GM19397 (cell line): ENCODE measurements around the gene DUSP5.

Experiments
- ATAC-seq: cut with Tn5 transposase; IDR thresholded peaks from one replicate; pipeline ENCODE4 v1.9.1; 2021; ENCODE audit warnings: mild to moderate bottlenecking, moderate library complexity; ENCODE audit not compliant: unreplicated experiment

The DUSP5 gene

DNA sequence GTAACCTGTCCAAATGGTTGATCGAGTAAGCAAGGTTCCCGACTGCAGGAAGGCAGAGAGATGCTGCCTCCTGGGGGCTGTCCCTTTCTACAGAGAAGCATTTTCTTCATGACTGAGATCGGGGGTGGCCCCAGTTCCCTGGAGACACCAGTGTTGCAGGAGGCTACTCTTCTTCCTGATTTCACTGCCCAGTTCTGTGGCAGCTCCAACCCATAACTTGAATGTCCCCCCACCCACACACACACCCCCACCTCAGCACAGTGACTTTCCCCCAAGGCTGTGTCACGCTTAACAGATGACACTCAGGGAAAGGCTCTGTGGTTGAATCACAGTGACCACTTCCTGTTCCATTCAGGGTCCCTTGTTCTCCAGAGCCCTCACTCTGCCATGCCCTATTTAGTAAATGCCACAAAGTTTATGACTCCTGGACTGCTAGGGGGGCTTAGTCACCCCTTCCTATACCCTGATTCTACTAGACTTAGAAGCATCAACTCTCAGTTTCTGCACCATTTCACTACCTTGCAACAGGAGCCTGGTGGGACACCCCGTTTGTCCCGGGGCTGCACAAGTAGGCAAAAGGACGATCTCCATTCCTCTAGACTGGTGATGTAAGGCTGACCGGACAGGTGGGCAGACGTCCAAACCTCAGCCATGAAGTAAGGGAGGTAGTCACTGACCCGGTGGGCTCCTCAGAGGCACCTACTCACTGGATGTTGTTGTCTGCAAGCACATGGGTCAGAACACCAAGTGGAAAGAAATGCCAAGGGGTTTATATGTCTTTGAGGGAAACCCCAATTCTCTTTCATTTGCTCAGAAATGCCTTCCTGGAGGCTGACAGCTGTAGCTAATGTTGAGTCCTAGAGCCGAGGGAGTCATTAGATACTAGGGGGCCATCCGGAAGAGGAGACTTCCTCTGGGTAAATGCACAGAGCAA, 38.5 kb downstream of the DUSP5 start:
- ATAC-seq, result peak; percentile 82

DNA sequence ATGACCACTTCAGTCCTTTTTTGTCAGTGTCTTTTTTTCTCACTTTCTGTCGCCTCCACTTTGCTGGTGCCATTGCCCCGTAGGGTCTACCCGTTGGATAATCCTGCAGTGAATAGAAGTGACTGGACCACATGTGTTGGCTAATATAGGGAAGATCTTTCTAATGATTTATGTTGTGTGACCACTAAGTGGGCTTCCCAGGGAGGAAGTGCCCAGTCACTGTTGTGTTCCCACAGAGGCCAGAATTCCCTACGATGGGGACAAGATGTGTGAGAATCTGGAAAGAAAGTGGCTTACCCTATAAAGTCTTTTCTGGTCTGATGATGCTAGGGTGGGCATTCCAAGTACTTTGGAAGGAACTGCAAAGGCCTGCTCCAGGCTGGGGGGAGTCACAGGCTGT, 41.4 kb downstream of the DUSP5 start:
- no peak for ATAC-seq

GRCh38 chr10:110540031-110540430, 42.3 kb downstream of the DUSP5 start:
- ATAC-seq, result no peak

- no peak for ATAC-seq
These were observed 47.3 kb downstream of the DUSP5 start for GRCh38 chr10:110544958-110545537.

- no peak for ATAC-seq
These were observed 48.4 kb downstream of the DUSP5 start for GRCh38 chr10:110546077-110546476.

DNA sequence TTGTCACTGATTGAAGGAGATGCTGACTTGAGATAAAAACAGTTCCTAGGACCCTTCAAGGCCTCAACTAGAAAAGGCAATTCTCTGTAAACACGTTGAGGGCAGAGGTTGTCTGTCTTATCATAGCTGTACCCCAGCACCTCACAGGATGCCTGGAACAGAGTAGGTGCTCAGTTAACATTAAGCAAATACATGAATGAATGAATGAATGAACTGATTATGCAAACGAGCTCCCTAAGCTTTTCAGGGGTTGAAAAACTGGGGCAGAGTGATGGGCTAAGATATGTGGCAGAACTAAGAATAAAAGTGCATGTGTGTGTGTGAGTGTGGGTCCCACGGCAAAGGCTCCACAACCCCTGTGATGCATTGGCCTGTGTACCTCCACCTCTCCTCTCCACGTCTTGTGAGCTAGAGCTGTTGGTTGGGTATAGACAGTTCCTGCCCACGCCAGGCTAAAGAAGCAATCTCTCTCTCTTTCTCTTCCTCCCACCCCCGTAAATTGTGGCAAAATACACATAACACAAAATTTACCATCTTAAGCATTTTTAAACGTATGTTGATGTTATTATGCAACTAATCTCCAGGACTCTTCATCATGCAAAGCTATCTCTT, 48.9 kb downstream of the DUSP5 start:
- ATAC-seq, result no peak

GRCh38 chr10:110547139-110547761, 49.5 kb downstream of the DUSP5 start:
- ATAC-seq, result no peak

DNA sequence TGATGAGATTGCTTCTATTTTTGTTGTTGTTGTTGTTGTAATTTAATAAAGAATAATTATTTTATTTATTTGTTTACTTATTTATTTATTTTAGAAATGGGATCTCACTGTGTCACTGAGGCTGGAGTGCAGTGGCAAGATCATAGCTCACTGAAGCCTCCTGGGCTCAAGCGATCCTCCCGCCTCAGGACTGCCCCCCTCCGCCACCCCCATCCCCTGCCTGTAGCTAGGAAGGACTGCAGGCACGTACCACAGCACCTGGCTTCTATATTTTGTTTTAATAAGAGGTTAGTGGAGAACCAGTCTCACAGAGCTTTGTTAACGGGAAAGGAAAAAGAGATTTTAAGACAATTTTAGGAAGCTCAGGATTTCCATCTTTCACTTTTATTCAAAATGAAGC, 50.3 kb downstream of the DUSP5 start:
- no peak for ATAC-seq

- ATAC-seq, result no peak
These were observed 51.5 kb downstream of the DUSP5 start for GRCh38 chr10:110549211-110549610.

DNA sequence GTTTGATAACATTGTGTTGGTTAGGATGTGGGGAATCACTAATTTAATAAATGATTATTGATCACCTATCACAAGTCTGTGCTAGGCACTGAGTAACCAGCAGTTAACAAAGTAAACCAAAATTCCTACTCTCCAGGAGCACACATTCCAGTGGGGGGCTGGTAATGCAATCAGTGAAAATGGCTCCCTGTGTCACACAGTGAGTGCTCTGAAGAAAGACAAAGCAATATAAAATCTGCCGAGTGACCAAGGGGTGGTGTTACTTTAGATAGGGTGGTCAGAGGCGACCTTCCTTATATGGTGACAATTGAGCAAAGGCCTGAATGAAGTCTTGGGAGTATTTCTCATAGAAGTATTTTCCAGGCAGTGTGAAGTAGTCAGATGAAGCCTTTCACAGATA, 56.2 kb downstream of the DUSP5 start:
- ATAC-seq, result no peak

GRCh38 chr10:110556296-110556695, 58.6 kb downstream of the DUSP5 start:
- no peak for ATAC-seq

- no peak for ATAC-seq
These were observed 59.4 kb downstream of the DUSP5 start for GRCh38 chr10:110556969-110557601.

- ATAC-seq, result no peak
These were observed 60.3 kb downstream of the DUSP5 start for GRCh38 chr10:110558041-110558440.

DNA sequence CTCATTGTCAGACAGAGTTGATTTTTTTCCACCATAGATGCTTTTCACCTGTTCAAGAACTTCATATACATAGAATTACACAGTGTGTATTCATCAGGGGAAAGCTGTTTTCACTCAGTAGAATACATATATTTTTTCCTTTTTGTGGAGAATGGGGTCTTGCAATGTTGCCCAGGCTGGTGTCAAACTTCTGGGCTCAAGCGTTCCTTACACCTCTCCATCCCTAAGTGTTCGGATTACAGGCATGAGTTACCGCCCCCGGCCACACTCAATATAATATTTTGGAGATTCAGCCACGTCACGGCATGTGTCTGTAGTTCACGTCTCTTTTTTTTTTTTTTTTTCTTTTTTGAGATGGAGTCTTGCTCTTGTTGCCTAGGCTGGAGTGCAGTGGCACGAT, 62.3 kb downstream of the DUSP5 start:
- ATAC-seq, result no peak
